ENCODE results near the gene SLC25A21.

SLC25A21 gene

GRCh38 chr14:36656687-36657398, 515.6 kb downstream of the SLC25A21 start:
- TF ChIP-seq, protein P1, sequence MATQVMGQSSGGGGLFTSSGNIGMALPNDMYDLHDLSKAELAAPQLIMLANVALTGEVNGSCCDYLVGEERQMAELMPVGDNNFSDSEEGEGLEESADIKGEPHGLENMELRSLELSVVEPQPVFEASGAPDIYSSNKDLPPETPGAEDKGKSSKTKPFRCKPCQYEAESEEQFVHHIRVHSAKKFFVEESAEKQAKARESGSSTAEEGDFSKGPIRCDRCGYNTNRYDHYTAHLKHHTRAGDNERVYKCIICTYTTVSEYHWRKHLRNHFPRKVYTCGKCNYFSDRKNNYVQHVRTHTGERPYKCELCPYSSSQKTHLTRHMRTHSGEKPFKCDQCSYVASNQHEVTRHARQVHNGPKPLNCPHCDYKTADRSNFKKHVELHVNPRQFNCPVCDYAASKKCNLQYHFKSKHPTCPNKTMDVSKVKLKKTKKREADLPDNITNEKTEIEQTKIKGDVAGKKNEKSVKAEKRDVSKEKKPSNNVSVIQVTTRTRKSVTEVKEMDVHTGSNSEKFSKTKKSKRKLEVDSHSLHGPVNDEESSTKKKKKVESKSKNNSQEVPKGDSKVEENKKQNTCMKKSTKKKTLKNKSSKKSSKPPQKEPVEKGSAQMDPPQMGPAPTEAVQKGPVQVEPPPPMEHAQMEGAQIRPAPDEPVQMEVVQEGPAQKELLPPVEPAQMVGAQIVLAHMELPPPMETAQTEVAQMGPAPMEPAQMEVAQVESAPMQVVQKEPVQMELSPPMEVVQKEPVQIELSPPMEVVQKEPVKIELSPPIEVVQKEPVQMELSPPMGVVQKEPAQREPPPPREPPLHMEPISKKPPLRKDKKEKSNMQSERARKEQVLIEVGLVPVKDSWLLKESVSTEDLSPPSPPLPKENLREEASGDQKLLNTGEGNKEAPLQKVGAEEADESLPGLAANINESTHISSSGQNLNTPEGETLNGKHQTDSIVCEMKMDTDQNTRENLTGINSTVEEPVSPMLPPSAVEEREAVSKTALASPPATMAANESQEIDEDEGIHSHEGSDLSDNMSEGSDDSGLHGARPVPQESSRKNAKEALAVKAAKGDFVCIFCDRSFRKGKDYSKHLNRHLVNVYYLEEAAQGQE (IDR thresholded peaks at IDR 0.05; ENCODE audit: insufficient read depth in 1 of 2, low read depth in 2 of 2, low read length in 2 of 2), result no peak
- TF ChIP-seq POLR2AphosphoS5 (IDR thresholded peaks at IDR 0.05; ENCODE audit: low read depth, low read length), result no peak
- TF ChIP-seq TAF1 (IDR thresholded peaks at IDR 0.05; ENCODE audit: borderline replicate concordance, insufficient read depth, low read length), result no peak
- no peak for TF ChIP-seq FOXP2 (optimal IDR thresholded peaks at IDR 0.05; ENCODE audit: borderline replicate concordance, extremely low read depth, extremely low read length, insufficient read depth)
- TF ChIP-seq SIN3A (IDR thresholded peaks at IDR 0.05; ENCODE audit: borderline replicate concordance, insufficient read depth, low read length), result no peak

DNA sequence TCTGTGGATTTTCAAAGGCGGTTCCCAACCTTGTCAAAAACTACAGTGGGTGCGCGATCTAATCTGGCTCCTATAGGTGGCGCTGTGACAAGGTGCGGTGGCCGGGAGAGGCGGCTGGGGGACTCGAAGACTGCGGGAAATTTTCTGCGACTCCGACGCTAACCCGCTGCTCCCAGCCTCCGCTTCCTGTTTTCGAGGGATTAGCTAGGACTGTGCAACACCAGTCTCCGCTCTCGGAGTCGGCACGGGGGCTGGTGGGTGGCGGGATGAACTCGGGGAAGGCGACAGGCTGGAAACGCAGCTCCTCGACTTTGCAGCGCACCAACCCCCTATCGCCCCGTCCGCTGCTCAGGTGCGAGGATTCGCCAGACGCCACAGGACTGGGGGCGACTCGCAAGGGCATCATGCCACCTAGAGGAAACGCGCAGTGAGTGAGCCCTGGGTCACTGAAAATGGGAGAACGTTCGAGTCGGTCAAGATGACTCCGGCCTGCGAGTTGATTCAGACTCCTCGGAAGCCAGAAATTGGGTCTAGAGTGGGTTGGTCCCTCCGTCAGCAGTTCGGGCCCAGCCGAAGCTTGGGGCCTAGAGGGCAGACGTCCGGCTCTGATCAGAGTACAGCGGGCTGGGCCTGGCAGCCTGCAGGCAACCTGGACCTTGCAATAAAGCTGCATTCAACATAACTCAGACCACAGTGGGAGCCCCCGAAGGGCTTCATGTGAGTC, 516.3 kb downstream of the SLC25A21 start:
- no peak for TF ChIP-seq FOXP2 (optimal IDR thresholded peaks at IDR 0.05; ENCODE audit: borderline replicate concordance, extremely low read depth, extremely low read length, insufficient read depth)
- TF ChIP-seq TAF1 (IDR thresholded peaks at IDR 0.05; ENCODE audit: borderline replicate concordance, insufficient read depth, low read length), result no peak
- no peak for TF ChIP-seq SIN3A (IDR thresholded peaks at IDR 0.05; ENCODE audit: borderline replicate concordance, insufficient read depth, low read length)
- TF ChIP-seq, protein P1 (IDR thresholded peaks at IDR 0.05; ENCODE audit: insufficient read depth in 1 of 2, low read depth in 2 of 2, low read length in 2 of 2), result no peak
- no peak for TF ChIP-seq POLR2AphosphoS5 (IDR thresholded peaks at IDR 0.05; ENCODE audit: low read depth, low read length)

GRCh38 chr14:36655571-36655962, 516.8 kb downstream of the SLC25A21 start:
- TF ChIP-seq FOXP2 (optimal IDR thresholded peaks at IDR 0.05; ENCODE audit: borderline replicate concordance, extremely low read depth, extremely low read length, insufficient read depth) (no peak), TAF1 (IDR thresholded peaks at IDR 0.05; ENCODE audit: borderline replicate concordance, insufficient read depth, low read length) (no peak), SIN3A (IDR thresholded peaks at IDR 0.05; ENCODE audit: borderline replicate concordance, insufficient read depth, low read length) (no peak), POLR2AphosphoS5 (IDR thresholded peaks at IDR 0.05; ENCODE audit: low read depth, low read length) (no peak)
- TF ChIP-seq, protein P1 (IDR thresholded peaks at IDR 0.05; ENCODE audit: insufficient read depth in 1 of 2, low read depth in 2 of 2, low read length in 2 of 2), result no peak

DNA sequence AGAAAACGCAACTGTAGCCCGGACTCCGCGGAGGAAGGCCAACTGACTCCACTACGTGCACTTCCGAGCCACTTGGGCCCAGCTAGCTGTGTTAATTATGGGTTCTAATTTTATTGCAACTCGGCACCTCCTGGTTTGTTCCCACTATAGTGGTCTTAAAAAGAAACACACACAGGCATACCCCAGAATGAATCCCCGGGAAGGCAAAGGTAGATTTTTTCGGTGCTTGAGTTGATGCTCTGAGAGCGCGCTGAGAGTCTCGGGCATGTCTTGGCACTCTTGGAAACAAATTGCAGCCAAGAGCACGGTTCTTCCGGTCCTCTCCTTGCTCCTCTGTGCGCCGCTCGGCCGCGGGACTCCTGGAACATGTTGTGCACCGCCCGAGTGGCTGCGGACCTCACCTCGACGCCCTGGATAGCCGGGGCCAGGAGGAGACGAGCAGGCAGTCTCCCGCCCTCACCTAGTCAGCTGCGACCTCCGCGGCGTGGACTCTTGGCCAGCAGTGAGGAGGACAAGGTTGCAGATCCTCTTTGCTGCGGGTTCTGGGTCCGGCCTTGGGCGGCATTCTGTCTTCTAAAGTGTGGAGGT, 517.5 kb downstream of the SLC25A21 start:
- TF ChIP-seq TAF1 (IDR thresholded peaks at IDR 0.05; ENCODE audit: borderline replicate concordance, insufficient read depth, low read length), result no peak
- TF ChIP-seq POLR2AphosphoS5 (IDR thresholded peaks at IDR 0.05; ENCODE audit: low read depth, low read length), result no peak

GRCh38 chr14:36653962-36654793, 518.2 kb downstream of the SLC25A21 start:
- TF ChIP-seq TAF1 (IDR thresholded peaks at IDR 0.05; ENCODE audit: borderline replicate concordance, insufficient read depth, low read length), result no peak
- TF ChIP-seq FOXP2 (optimal IDR thresholded peaks at IDR 0.05; ENCODE audit: borderline replicate concordance, extremely low read depth, extremely low read length, insufficient read depth), result no peak
